H1 (cell line): ENCODE results near the gene PALM. TPM values are rescaled to one million over a fixed set of nuclear protein-coding genes. Genes with fewer than 3 reads are reported as not detected.

Experiments used
- CTCF ChIA-PET: fragments of 300-600 bp; sonication (Branson Sonifier 250); formaldehyde crosslinking; loops from one replicate; lab custom pipeline; 2021; ENCODE audit not compliant: partially characterized antibody; lab: Charles Lee
- POLR2A ChIA-PET: fragments of 300-600 bp; sonication (Branson Sonifier 250); formaldehyde crosslinking; loops from one replicate; lab custom pipeline; 2021; ENCODE audit warnings: inconsistent platforms; ENCODE audit not compliant: partially characterized antibody; lab: Charles Lee
- DNase-seq, 2 experiments: peaks; one replicate each; pipeline versions ENCODE4 v3.0.0 to v3.0.0-alpha.2; 2010 to 2022; ENCODE audit warnings: low spot score in 2 of 2, low read depth in 1 of 2, mixed read lengths in 1 of 2
- FAIRE-seq: peaks from 2 replicates; lab custom pipeline; 2011; peaks lifted over from hg19 to GRCh38; lab: Jason Lieb, UNC
- H2AFZ ChIP-seq: 2 replicates; pipeline ENCODE4 v1.8.1; 2012; ENCODE audit warnings: low read length, inconsistent platforms
- H2AK5ac ChIP-seq: 2 replicates; pipeline ENCODE4 v1.6.1; 2013; ENCODE audit warnings: low read depth, low read length
- H2BK120ac ChIP-seq: replicated peaks from 2 replicates; pipeline ENCODE3; 2013; ENCODE audit warnings: low read depth, low read length, inconsistent platforms
- H2BK12ac ChIP-seq: 2 replicates; pipeline ENCODE4 v1.6.1; 2013; ENCODE audit warnings: low read depth, low read length
- H2BK15ac ChIP-seq: 2 replicates; pipeline ENCODE4 v1.6.1; 2013; ENCODE audit warnings: low read length
- H2BK20ac ChIP-seq: 2 replicates; pipeline ENCODE4 v1.6.1; 2013; ENCODE audit warnings: low read length
- H2BK5ac ChIP-seq: 2 replicates; pipeline ENCODE4 v1.6.1; 2013; ENCODE audit warnings: low read depth, low read length
- H3K14ac ChIP-seq: 2 replicates; pipeline ENCODE4 v1.6.1; 2013; ENCODE audit warnings: inconsistent platforms; ENCODE audit not compliant: insufficient read length
- H3K18ac ChIP-seq: 2 replicates; pipeline ENCODE4 v1.6.1; 2013; ENCODE audit warnings: low read length; ENCODE audit errors: extremely low read depth
- H3K23ac ChIP-seq: 2 replicates; pipeline ENCODE4 v1.6.1; 2013; ENCODE audit warnings: inconsistent platforms; ENCODE audit not compliant: insufficient read length
- H3K23me2 ChIP-seq: 2 replicates; pipeline ENCODE4 v1.6.1; 2013; ENCODE audit warnings: low read depth, low read length
- H3K27ac ChIP-seq: 2 replicates; pipeline ENCODE4 v1.6.1; 2011; ENCODE audit warnings: low read depth, low read length, inconsistent platforms
- H3K27me3 ChIP-seq, 4 experiments: replicated peaks in 1 of 4; 1 replicate in 1 of 4; 2 replicates in 3 of 4; pipeline versions ENCODE4 v1.6.1 to v1.8.1; 2011 to 2013; ENCODE audit warnings: low read length in 3 of 4, mild to moderate bottlenecking in 3 of 4, inconsistent platforms in 2 of 4, mixed read lengths in 2 of 4, moderate library complexity in 1 of 4; ENCODE audit not compliant: control insufficient read depth in 3 of 4, insufficient read depth in 3 of 4; ENCODE audit errors: extremely low read depth in 1 of 4
- H3K36me3 ChIP-seq, 4 experiments: 2 replicates each; pipeline versions ENCODE4 v1.6.1 to v1.8.1; 2011 to 2013; ENCODE audit warnings: mild to moderate bottlenecking in 4 of 4, low read length in 3 of 4, moderate library complexity in 2 of 4, control low read depth in 1 of 4, inconsistent platforms in 1 of 4; ENCODE audit not compliant: insufficient read depth in 4 of 4, control insufficient read depth in 2 of 4
- H3K4ac ChIP-seq: replicated peaks from 2 replicates; pipeline ENCODE3; 2013; ENCODE audit warnings: low read length, low read depth, mixed read lengths, inconsistent platforms; ENCODE audit not compliant: insufficient read length
- H3K4me1 ChIP-seq, 4 experiments: replicated peaks in 1 of 4; 1 replicate in 1 of 4; 2 replicates in 3 of 4; pipeline versions ENCODE4 v1.6.1 to v1.8.1; 2011 to 2013; ENCODE audit warnings: low read length in 3 of 4, inconsistent platforms in 2 of 4, mixed read lengths in 1 of 4; ENCODE audit not compliant: insufficient read depth in 4 of 4, control insufficient read depth in 3 of 4
- H3K4me2 ChIP-seq, 2 experiments: 2 replicates each; pipeline versions ENCODE4 v1.6.1 to v1.8.1; 2011 to 2013; ENCODE audit warnings: low read depth in 2 of 2, low read length in 2 of 2, control low read depth in 1 of 2, inconsistent platforms in 1 of 2, mild to moderate bottlenecking in 1 of 2; ENCODE audit not compliant: insufficient read depth in 1 of 2
- H3K4me3 ChIP-seq, 4 experiments: fragments of 200-600, 300-600 bp in 1 of 4; sonication (generic), shearing (Covaris generic), sonication (Bioruptor Twin) in 1 of 4; 2 replicates each; pipeline versions ENCODE4 v1.5.1 to v1.8.1; 2011 to 2016; ENCODE audit warnings: low read length in 4 of 4, low read depth in 3 of 4, control low read depth in 2 of 4, inconsistent platforms in 2 of 4, mild to moderate bottlenecking in 2 of 4, mixed read lengths in 1 of 4, moderate library complexity in 1 of 4; ENCODE audit not compliant: insufficient read depth in 2 of 4; ENCODE audit errors: extremely low read depth in 1 of 4
- H3K56ac ChIP-seq: replicated peaks from 2 replicates; pipeline ENCODE3; 2013; ENCODE audit warnings: low read depth, mild to moderate bottlenecking, mixed read lengths, low read length, inconsistent platforms; ENCODE audit not compliant: insufficient read length
- H3K79me1 ChIP-seq: 2 replicates; pipeline ENCODE4 v1.6.1; 2013; ENCODE audit warnings: low read depth, low read length, control low read depth
- H3K79me2 ChIP-seq, 2 experiments: 2 replicates each; pipeline versions ENCODE4 v1.6.1 to v1.8.1; 2012 to 2013; ENCODE audit warnings: low read length in 2 of 2, mild to moderate bottlenecking in 2 of 2, inconsistent platforms in 1 of 2; ENCODE audit not compliant: insufficient read depth in 2 of 2, control insufficient read depth in 1 of 2
- H3K9ac ChIP-seq, 4 experiments: replicated peaks in 1 of 4; 1 replicate in 1 of 4; 2 replicates in 3 of 4; pipeline versions ENCODE4 v1.6.1 to v1.8.1; 2011 to 2013; ENCODE audit warnings: low read depth in 3 of 4, low read length in 3 of 4, control low read depth in 2 of 4, mild to moderate bottlenecking in 2 of 4, moderate library complexity in 2 of 4, inconsistent platforms in 1 of 4; ENCODE audit errors: extremely low read depth in 1 of 4
- H3K9me3 ChIP-seq, 2 experiments: 2 replicates each; pipeline versions ENCODE4 v1.6.1 to v1.8.1; 2012 to 2013; ENCODE audit warnings: mild to moderate bottlenecking in 2 of 2, moderate library complexity in 2 of 2, control low read depth in 1 of 2, inconsistent platforms in 1 of 2, low read depth in 1 of 2, low read length in 1 of 2, mixed read lengths in 1 of 2; ENCODE audit not compliant: insufficient read depth in 2 of 2
- H4K20me1 ChIP-seq, 2 experiments: replicated peaks in 1 of 2; 2 replicates each; pipeline versions ENCODE3 to v1.8.1; 2011 to 2013; ENCODE audit warnings: inconsistent platforms in 2 of 2, low read length in 2 of 2, mild to moderate bottlenecking in 1 of 2; ENCODE audit not compliant: insufficient read depth in 2 of 2, control insufficient read depth in 1 of 2
- H4K5ac ChIP-seq: 2 replicates; pipeline ENCODE4 v1.6.1; 2013; ENCODE audit warnings: low read length, low read depth, mixed read lengths, inconsistent platforms; ENCODE audit not compliant: insufficient read length
- H4K8ac ChIP-seq: 2 replicates; pipeline ENCODE4 v1.8.0; 2013; ENCODE audit warnings: mild to moderate bottlenecking, moderate library complexity, low read length, inconsistent platforms; ENCODE audit not compliant: insufficient read depth; ENCODE audit errors: extremely low read depth
- H4K91ac ChIP-seq: replicated peaks from 2 replicates; pipeline ENCODE3; 2013; ENCODE audit warnings: low read length, mixed read lengths, inconsistent platforms; ENCODE audit not compliant: insufficient read length
- EGR1 ChIP-seq: IDR thresholded peaks from 2 replicates; pipeline ENCODE4 v1.6.1; 2011; ENCODE audit warnings: low read depth, low read length, borderline replicate concordance
- WGBS, 2 experiments: shearing (Covaris generic) in 1 of 2; methylation state at CpG; one replicate each; pipeline versions ENCODE4 v1.1.6 to v1.1.7; 2013 to 2015; ENCODE audit warnings: low lambda C conversion rate in 2 of 2, mixed read lengths in 2 of 2, inconsistent platforms in 1 of 2, low coverage in 1 of 2, missing lambda C conversion rate in 1 of 2; ENCODE audit not compliant: insufficient replicate concordance in 2 of 2, insufficient coverage in 1 of 2, insufficient read length in 1 of 2; ENCODE audit errors: extremely low coverage in 1 of 2, missing lambda C conversion rate in 1 of 2; 5-methylcytosine and 5-hydroxymethylcytosine counted together
- polyA plus RNA-seq, 7 experiments: library from polyadenylated mRNA; depleted of rRNA in 3 of 7; stranded (reverse) in 5 of 7; unstranded in 2 of 7; fragments of >200 nt in 5 of 7; fragments of 200-250 nt in 2 of 7; gene quantifications; 1 replicate in 5 of 7; 2 replicates in 1 of 7; 4 replicates in 1 of 7; pipeline versions ENCODE4 v1.2.1 to v1.2.3, GENCODE V29; 2011 to 2013; ENCODE audit warnings: missing spikeins in 2 of 7, mixed read lengths in 2 of 7
- total RNA-seq: library from RNA; stranded (reverse); fragmentation: NEBNext Ultra II Directional; extraction: Animal tissue kit (Norgen Biotek cat#: 25700); gene quantifications from 2 replicates; pipeline ENCODE4 v1.2.1, GENCODE V29; 2021

The PALM gene
- total and polyA plus RNA-seq, 2 of the 8 experiments (the other 6 are each of a cell fraction or from before 2014, with no cell fraction given): 5.7 to 16.5 TPM

- Histone ChIP-seq H4K5ac (no peak overlapping the region), H3K27me3 (no peaks in the 10 kb centered on the region), H3K79me2 (no peaks in the 10 kb centered on the region), H3K18ac (no peak overlapping the region), H3K27ac (no peak overlapping the region), H3K9ac (no peak overlapping the region), H3K4me3 (no peak overlapping the region), H2BK15ac (no peak overlapping the region), H2BK5ac (no peak overlapping the region), H3K36me3 (no peaks in the 10 kb centered on the region), H3K56ac (no peak overlapping the region), H3K23ac (no peak overlapping the region), H2BK12ac (no peak overlapping the region), H3K23me2 (no peaks in the 10 kb centered on the region; the same call in 1 of the 2 replicates), H3K9me3 (no peaks in the 10 kb centered on the region), H2AFZ (no peak overlapping the region), H2BK20ac (no peak overlapping the region), H4K91ac (no peak overlapping the region), H3K4me1 (peaks cover 0 to 3% (median 0%) of the 10 kb centered on the region in 4 experiments; a peak in 2 of 7 replicates), H2AK5ac (no peak overlapping the region), H3K79me1 (no peaks in the 10 kb centered on the region), H3K4me2 (no peak overlapping the region), H3K14ac (no peak overlapping the region), H3K4ac (no peak overlapping the region), H4K20me1 (no peaks in the 10 kb centered on the region), H4K8ac (no peak overlapping the region), H2BK120ac (no peak overlapping the region)
- DNase-seq: no peak
- CTCF ChIA-PET: interaction anchor here (0.7 to 1.7 kb wide), 3 partner anchors 22 to 88 kb away, joined by 3 to 9 read pairs (median 3); no protein-coding TSS in a partner anchor
- TF ChIP-seq EGR1: no peak
- FAIRE-seq: no peak
- WGBS, 2 experiments: 96% methylated on average over 18 of the region's 18 CpGs; no CpG with 5 or more reads in 1 of the 2 experiments
- POLR2A ChIA-PET: interaction anchor here (0.8 to 9.0 kb wide), 6 partner anchors 11 to 38 kb away, joined by 3 to 61 read pairs (median 4); no protein-coding TSS in a partner anchor
These were observed 67.8 kb downstream of the PALM start for GRCh38 chr19:776549-776948.
